HCT116 (cell line): Measurements from ENCODE around the gene BTLA. TPM values are rescaled to one million over a fixed set of nuclear protein-coding genes. Genes with fewer than 3 reads are reported as not detected.

Source experiments
- ATAC-seq: fragments of 200-7000 bp; cut with Tn5 transposase; 2 replicates; pipeline ENCODE4 v1.9.1; 2020; ENCODE audit warnings: mild to moderate bottlenecking, moderate library complexity
- BruUV-seq: library from RNA; stranded (reverse); fragments of 400-500 nt; replicated peaks from 2 replicates; lab custom pipeline; 2021; lab: Mats Ljungman, UMichigan
- CTCF ChIA-PET: fragments of 300-600 bp; sonication (Branson Sonifier 250); formaldehyde crosslinking; loops from one replicate; lab custom pipeline; 2021; ENCODE audit warnings: antibody characterized with exemption; lab: Charles Lee
- POLR2A ChIA-PET: fragments of 300-600, 350-600 bp; sonication (Branson Sonifier 250); formaldehyde crosslinking; loops from one replicate; lab custom pipeline; 2021; ENCODE audit warnings: antibody characterized with exemption; lab: Charles Lee
- RAD21 ChIA-PET, 2 experiments: fragments of 300-600 bp; sonication (Branson Sonifier 250); formaldehyde crosslinking; loops; one replicate each; lab custom pipeline; 2023; ENCODE audit warnings: low total read pairs in 2 of 2; ENCODE audit not compliant: uncharacterized antibody in 2 of 2, unreplicated experiment in 2 of 2, low non-redundant PET in 1 of 2; lab: Charles Lee
- DNase-seq: peaks from one replicate; pipeline ENCODE4 v3.0.0-alpha.2; 2010; ENCODE audit warnings: low read depth, low spot score
- H2AFZ ChIP-seq: fragments of 200-600 bp; shearing (Covaris generic), sonication (generic); 2 replicates; pipeline ENCODE4 v1.6.1; 2017; ENCODE audit warnings: low read depth, mixed run types, mixed read lengths, antibody characterized with exemption, low read length; ENCODE audit not compliant: poor library complexity, severe bottlenecking
- H3K27ac ChIP-seq: 2 replicates; pipeline ENCODE4 v1.5.1; 2012; ENCODE audit warnings: low read depth, low read length
- H3K27me3 ChIP-seq: fragments of 200-600 bp; sonication (generic); 2 replicates; pipeline ENCODE4 v1.6.1; 2016; ENCODE audit warnings: mixed run types, low read length, mixed read lengths; ENCODE audit not compliant: insufficient read depth
- H3K36me3 ChIP-seq, 2 experiments: fragments of 200-500 bp in 1 of 2; fragments of 200-600 bp in 1 of 2; sonication (Bioruptor generic) in 1 of 2; sonication (generic) in 1 of 2; 2 replicates each; pipeline versions ENCODE4 v1.5.1 to v1.6.1; 2014 to 2016; ENCODE audit warnings: low read length in 2 of 2, inconsistent platforms in 1 of 2, mixed read lengths in 1 of 2, mixed run types in 1 of 2; ENCODE audit not compliant: insufficient read depth in 2 of 2, control insufficient read depth in 1 of 2
- H3K4me1 ChIP-seq, 2 experiments: fragments of 200-600 bp in 1 of 2; sonication (generic) in 1 of 2; 2 replicates each; pipeline versions ENCODE4 v1.5.1 to v1.6.1; 2012 to 2017; ENCODE audit warnings: low read length in 2 of 2, inconsistent platforms in 1 of 2, mild to moderate bottlenecking in 1 of 2, mixed read lengths in 1 of 2, mixed run types in 1 of 2, moderate library complexity in 1 of 2; ENCODE audit not compliant: insufficient read depth in 2 of 2, control insufficient read depth in 1 of 2
- H3K4me2 ChIP-seq: fragments of 200-600 bp; sonication (generic); 2 replicates; pipeline ENCODE4 v1.6.1; 2017; ENCODE audit warnings: mixed run types, low read length, mixed read lengths
- H3K4me3 ChIP-seq, 2 experiments: fragments of 200-600 bp in 1 of 2; sonication (generic) in 1 of 2; replicated peaks in 1 of 2; 2 replicates each; pipeline ENCODE4 v1.5.1; 2011 to 2016; ENCODE audit warnings: low read length in 2 of 2, control low read depth in 1 of 2, low read depth in 1 of 2, mild to moderate bottlenecking in 1 of 2, mixed read lengths in 1 of 2, mixed run types in 1 of 2
- H3K79me2 ChIP-seq: fragments of 200-600 bp; sonication (generic); 2 replicates; pipeline ENCODE4 v1.6.1; 2017; ENCODE audit warnings: mild to moderate bottlenecking, mixed run types, low read length, moderate library complexity, mixed read lengths; ENCODE audit not compliant: insufficient read depth
- H3K9ac ChIP-seq: fragments of 200-600 bp; sonication (generic); 2 replicates; pipeline ENCODE4 v1.6.1; 2016; ENCODE audit warnings: low read length, mixed read lengths
- H3K9me2 ChIP-seq: fragments of 200-600 bp; sonication (generic), shearing (Covaris generic); 2 replicates; pipeline ENCODE4 v1.6.1; 2017; ENCODE audit warnings: mixed run types, mild to moderate bottlenecking, moderate library complexity; ENCODE audit not compliant: insufficient read depth
- H3K9me3 ChIP-seq, 2 experiments: fragments of 200-500 bp in 1 of 2; fragments of 200-600 bp in 1 of 2; sonication (Bioruptor generic) in 1 of 2; sonication (generic) in 1 of 2; 2 replicates each; pipeline ENCODE4 v1.6.1; 2014 to 2017; ENCODE audit warnings: low read length in 2 of 2, mixed read lengths in 2 of 2, inconsistent platforms in 1 of 2, low read depth in 1 of 2, mild to moderate bottlenecking in 1 of 2, mixed run types in 1 of 2, moderate library complexity in 1 of 2; ENCODE audit not compliant: control insufficient read depth in 1 of 2, insufficient read depth in 1 of 2
- H4K20me1 ChIP-seq: fragments of 200-600 bp; sonication (generic), shearing (Covaris generic); 2 replicates; pipeline ENCODE4 v1.6.1; 2017; ENCODE audit warnings: mixed run types, mild to moderate bottlenecking, moderate library complexity; ENCODE audit not compliant: insufficient read depth
- ATF3 ChIP-seq: IDR thresholded peaks from 2 replicates; pipeline ENCODE4 v1.6.1; 2012
- CBX3 ChIP-seq: IDR thresholded peaks from 2 replicates; pipeline ENCODE4 v1.6.1; 2012; ENCODE audit warnings: low read depth
- ELF1 ChIP-seq: IDR thresholded peaks from 2 replicates; pipeline ENCODE4 v1.6.1; 2012; ENCODE audit warnings: low read depth, borderline replicate concordance
- EZH2phosphoT487 ChIP-seq: fragments of 200-600 bp; IDR thresholded peaks from 2 replicates; pipeline ENCODE4 v1.6.1; 2018; ENCODE audit warnings: antibody characterized with exemption, borderline replicate concordance
- FOSL1 ChIP-seq: IDR thresholded peaks from 2 replicates; pipeline ENCODE4 v1.6.1; 2012; ENCODE audit warnings: low read depth
- POLR2A ChIP-seq: IDR thresholded peaks from 2 replicates; pipeline ENCODE4 v1.7.0; 2011; ENCODE audit warnings: borderline replicate concordance; ENCODE audit not compliant: insufficient read depth, insufficient read length; ENCODE audit errors: extremely low read depth
- POLR2AphosphoS5 ChIP-seq: IDR thresholded peaks from 2 replicates; pipeline ENCODE4 v1.6.1; 2011; ENCODE audit warnings: mild to moderate bottlenecking, low read depth, low read length, moderate library complexity
- RAD21 ChIP-seq: IDR thresholded peaks from 2 replicates; pipeline ENCODE4 v1.6.1; 2012; ENCODE audit warnings: low read depth, mild to moderate bottlenecking
- REST ChIP-seq: IDR thresholded peaks from 2 replicates; pipeline ENCODE4 v1.6.1; 2012; ENCODE audit warnings: low read depth
- SIN3A ChIP-seq: IDR thresholded peaks from 2 replicates; pipeline ENCODE4 v1.6.1; 2012; ENCODE audit warnings: low read depth
- SP1 ChIP-seq: IDR thresholded peaks from 2 replicates; pipeline ENCODE4 v1.6.1; 2012; ENCODE audit warnings: low read depth
- SRF ChIP-seq: IDR thresholded peaks from 2 replicates; pipeline ENCODE4 v1.6.1; 2012; ENCODE audit warnings: low read depth
- TCF7L2 ChIP-seq: IDR thresholded peaks from 2 replicates; pipeline ENCODE4 v1.7.0; 2011; ENCODE audit warnings: borderline replicate concordance, inconsistent platforms; ENCODE audit not compliant: insufficient read depth, insufficient read length; ENCODE audit errors: extremely low read depth
- YY1 ChIP-seq: IDR thresholded peaks from 2 replicates; pipeline ENCODE4 v1.6.1; 2011; ENCODE audit warnings: low read length, low read depth, moderate library complexity, mild to moderate bottlenecking; ENCODE audit not compliant: insufficient replicate concordance; ENCODE audit errors: extremely low read depth
- ZFX ChIP-seq: fragments of 450-650 bp; IDR thresholded peaks from 2 replicates; pipeline ENCODE4 v1.6.1; 2017
- intact Hi-C: fragments of 100-400 bp; cut with micrococcal nuclease; formaldehyde crosslinking; loops from 2 replicates; pipeline ENCODE4 v1.10.0; 2022
- total RNA-seq: library from RNA; stranded (reverse); gene quantifications from one replicate; pipeline ENCODE4 v1.2.1, GENCODE V29; 2021; ENCODE audit not compliant: unreplicated experiment
- TF ChIP-seq, protein P1 (sequence below), 3 experiments: fragments of 200-600 bp in 1 of 3; sonication (generic) in 1 of 3; IDR thresholded peaks in 2 of 3; conservative IDR thresholded peaks in 1 of 3; 2 replicates each; pipeline ENCODE4 v1.5.1; 2012 to 2017; ENCODE audit warnings: low read depth in 2 of 3, low read length in 2 of 3, antibody characterized with exemption in 1 of 3, borderline replicate concordance in 1 of 3, control low read depth in 1 of 3, mild to moderate bottlenecking in 1 of 3, mixed read lengths in 1 of 3, mixed run types in 1 of 3, moderate library complexity in 1 of 3; ENCODE audit not compliant: insufficient read depth in 1 of 3

The BTLA gene
- total RNA-seq, 1 experiment from 2014 or later = 0.17 TPM

GRCh38 chr3:112463250-112463649 lies 36.0 kb downstream of the BTLA start:
- no peak for ATAC-seq
- POLR2A ChIA-PET = no interaction called here
- H3K79me2 ChIP-seq = no peaks in the 10 kb centered on the region

More at GRCh38 chr3:112463250-112463649, 36.0 kb downstream of the BTLA start:
- no peak overlapping the region for H3K4me3 ChIP-seq
- no peaks in the 10 kb centered on the region for H3K9me2 ChIP-seq
- H3K9me3 ChIP-seq = no peaks in the 10 kb centered on the region
- H3K9ac ChIP-seq = no peak overlapping the region
- H2AFZ ChIP-seq = no peak overlapping the region
- no peak overlapping the region for H3K4me2 ChIP-seq
- H4K20me1 ChIP-seq = no peaks in the 10 kb centered on the region
- no peaks in the 10 kb centered on the region for H3K27me3 ChIP-seq
- CTCF ChIA-PET = no interaction called here
- BruUV-seq = no TSS peak
- RAD21 ChIA-PET = no interaction called here
- intact Hi-C loops = no loop called here
- no peak for DNase-seq
- H3K4me1 ChIP-seq = no peaks in the 10 kb centered on the region
- no peak overlapping the region for H3K27ac ChIP-seq
- no peaks in the 10 kb centered on the region for H3K36me3 ChIP-seq
- TF ChIP-seq FOSL1 (no peak), POLR2A (no peak), RAD21 (no peak), POLR2AphosphoS5 (no peak), YY1 (no peak), EZH2phosphoT487 (no peak), SRF (no peak), SP1 (no peak), CBX3 (no peak), SIN3A (no peak), REST (no peak), ATF3 (no peak), ELF1 (no peak), ZFX (no peak), TCF7L2 (no peak)
- TF ChIP-seq, protein P1, sequence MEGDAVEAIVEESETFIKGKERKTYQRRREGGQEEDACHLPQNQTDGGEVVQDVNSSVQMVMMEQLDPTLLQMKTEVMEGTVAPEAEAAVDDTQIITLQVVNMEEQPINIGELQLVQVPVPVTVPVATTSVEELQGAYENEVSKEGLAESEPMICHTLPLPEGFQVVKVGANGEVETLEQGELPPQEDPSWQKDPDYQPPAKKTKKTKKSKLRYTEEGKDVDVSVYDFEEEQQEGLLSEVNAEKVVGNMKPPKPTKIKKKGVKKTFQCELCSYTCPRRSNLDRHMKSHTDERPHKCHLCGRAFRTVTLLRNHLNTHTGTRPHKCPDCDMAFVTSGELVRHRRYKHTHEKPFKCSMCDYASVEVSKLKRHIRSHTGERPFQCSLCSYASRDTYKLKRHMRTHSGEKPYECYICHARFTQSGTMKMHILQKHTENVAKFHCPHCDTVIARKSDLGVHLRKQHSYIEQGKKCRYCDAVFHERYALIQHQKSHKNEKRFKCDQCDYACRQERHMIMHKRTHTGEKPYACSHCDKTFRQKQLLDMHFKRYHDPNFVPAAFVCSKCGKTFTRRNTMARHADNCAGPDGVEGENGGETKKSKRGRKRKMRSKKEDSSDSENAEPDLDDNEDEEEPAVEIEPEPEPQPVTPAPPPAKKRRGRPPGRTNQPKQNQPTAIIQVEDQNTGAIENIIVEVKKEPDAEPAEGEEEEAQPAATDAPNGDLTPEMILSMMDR (IDR thresholded peaks at IDR 0.05 in 2 of 3, conservative IDR thresholded peaks at IDR 0.05 in 1 of 3; ENCODE audit: borderline replicate concordance in 1 of 3, insufficient read depth in 1 of 3, low read depth in 2 of 3, low read length in 2 of 3) = no peak
